Measurements from ENCODE around the gene PPM1H. TPM values are rescaled to one million over a fixed set of nuclear protein-coding genes. Genes with fewer than 3 reads are reported as not detected.

The PPM1H gene
- total RNA-seq, 1 donor from 2014 or later = 73.4 TPM

DNA sequence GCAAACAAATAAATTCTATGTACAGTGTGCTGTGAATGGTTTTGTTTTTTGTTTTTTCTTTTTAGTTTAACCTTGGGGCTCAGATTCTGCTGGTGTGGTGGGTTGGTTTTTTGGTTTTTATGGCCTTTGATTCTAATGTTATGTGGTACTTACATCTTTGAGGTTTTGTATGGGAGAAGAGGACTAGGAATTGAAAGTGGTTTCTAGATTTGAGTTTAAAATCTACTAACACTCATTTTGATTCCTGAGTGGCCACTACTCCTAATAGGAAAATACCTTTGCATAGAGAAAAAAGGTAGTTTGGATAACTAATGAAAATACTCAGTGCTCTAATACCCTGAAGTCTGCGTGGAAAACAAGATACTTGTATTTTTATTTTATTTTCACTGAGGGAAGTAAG, 330.6 kb downstream of the PPM1H start:
- no peak for DNase-seq (ENCODE audit: low spot score)

GRCh38 chr12:62603811-62604098, 331.2 kb downstream of the PPM1H start:
- DNase-seq (ENCODE audit: low spot score) = no peak

DNA sequence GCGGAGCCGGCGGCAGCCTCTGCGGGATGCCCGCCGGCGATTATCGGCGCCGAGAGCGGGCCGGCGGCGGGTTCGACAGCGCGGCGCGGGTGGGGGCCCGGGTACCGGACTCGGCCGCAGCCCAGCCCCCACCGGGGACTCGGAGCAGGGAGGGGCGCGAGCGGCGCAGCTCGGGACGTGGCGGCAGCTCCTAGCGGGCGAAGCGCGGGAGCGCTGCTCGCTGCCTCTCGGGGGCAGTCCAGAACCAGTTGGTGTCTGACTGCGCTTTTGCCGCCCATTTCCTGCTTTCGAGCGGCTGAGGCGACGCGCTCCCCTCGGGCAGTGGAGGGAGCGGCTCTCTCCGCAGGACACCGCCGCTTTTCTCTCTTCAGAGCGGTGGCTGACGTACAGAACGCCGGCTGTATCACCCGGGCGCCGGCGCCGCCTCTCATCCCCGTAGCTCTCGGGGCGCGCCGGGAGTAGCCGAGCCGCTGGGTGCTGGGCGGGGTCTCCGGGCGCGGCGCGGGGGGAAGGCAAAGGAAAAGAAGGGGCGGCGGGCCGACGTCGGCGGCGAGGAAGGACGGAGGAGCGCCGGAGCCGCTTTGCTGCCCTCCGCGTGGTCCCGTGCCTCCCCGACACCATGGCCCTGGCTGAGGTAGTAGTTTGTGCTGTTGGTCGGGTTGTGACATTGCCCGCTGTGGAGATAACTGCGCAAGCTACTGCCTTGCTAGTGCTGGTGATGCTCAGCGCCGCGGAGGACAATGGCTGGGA, 331.7 kb downstream of the PPM1H start:
- peak; percentile 88 for DNase-seq (ENCODE audit: low spot score)

- DNase-seq (ENCODE audit: low spot score) = peak; percentile 90
These were observed 332.5 kb downstream of the PPM1H start for GRCh38 chr12:62602255-62603060.

DNA sequence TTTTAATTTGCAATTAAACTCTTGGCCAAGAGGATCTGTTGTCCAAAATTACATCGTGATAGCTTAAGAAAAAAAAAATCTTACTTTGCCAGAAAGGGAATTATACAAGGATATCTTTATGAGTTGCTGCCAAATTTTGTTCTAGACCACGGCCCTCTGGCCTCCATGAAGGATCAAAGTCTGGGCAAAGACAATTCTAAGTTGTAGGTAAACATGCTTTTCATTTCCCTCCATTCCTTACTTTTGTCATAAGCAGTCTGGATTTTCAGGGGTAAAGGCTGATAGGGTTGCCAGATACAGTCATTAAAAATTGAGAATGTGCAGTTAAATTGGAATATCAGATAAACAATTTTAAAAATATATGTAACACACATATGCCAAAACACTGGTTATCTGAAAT, 333.2 kb downstream of the PPM1H start:
- no peak for DNase-seq (ENCODE audit: low spot score)

DNA sequence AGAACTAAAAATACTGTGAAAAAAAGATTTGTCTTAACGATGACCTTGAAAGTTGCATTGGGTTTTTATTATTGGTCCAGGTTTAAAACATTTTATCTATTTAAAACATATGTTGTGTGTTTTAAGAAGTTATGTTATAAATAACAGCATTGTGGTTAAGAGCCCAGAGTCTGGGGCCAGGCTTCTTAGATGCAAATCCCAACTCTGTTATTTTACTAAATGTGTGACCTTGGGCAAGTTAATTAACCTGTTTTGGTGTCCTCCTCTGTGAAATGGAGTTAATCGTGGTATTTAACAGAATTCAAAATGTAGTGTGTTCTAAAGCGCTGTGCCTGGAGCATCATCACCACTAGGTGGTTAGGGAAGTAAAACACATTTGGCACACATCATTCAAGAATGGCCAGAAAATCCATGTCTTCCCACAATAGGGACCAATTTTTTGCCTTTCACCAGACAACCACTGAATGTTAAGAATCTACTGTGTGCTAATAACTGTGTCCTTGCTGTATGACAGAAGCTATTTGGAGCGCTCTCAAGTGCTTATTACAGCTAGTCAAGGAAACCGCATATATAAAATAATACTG, 335.0 kb downstream of the PPM1H start:
- no peak for DNase-seq (ENCODE audit: low spot score)

GRCh38 chr12:62598846-62599245, 336.1 kb downstream of the PPM1H start:
- DNase-seq (ENCODE audit: low spot score) = no peak

DNA sequence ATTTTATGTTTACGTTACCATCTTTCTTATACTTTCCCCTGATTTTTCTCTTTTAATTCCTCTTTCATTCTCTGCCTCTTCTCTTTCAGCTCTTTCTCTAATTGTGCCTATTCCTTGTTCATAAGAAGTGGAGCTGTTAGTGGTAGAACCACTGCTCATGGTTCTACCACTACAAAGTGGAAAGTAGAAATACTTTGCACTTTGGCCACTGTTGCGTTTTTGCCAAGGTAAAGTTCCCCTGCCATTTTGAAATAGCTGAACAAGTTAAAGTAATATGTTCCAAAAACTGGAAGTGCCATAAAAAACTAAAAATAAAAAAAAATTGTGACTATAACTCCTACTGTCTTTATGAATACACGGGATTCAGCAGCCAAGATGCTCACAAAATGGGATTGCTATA, 337.7 kb downstream of the PPM1H start:
- DNase-seq (ENCODE audit: low spot score) = no peak

Other genes starting within 250 kb of the PPM1H start
- gene AVPR1A, start 216.1 kb upstream of the PPM1H start, total RNA-seq = 0.98 TPM

All from mucosa of gallbladder (tissue), 1 donor.